B cell (primary cell): Measurements from ENCODE around the gene SLC25A34. TPM values are rescaled to one million over a fixed set of nuclear protein-coding genes. Genes with fewer than 3 reads are reported as not detected.

Experiments used
- ATAC-seq: fragments of 200-7000 bp; cut with Tn5 transposase; one replicate; pipeline ENCODE4 v1.10.0; 2021; ENCODE audit warnings: low read depth, mild to moderate bottlenecking, moderate number of reproducible peaks, moderate library complexity
- CTCF ChIA-PET: fragments of 350-600 bp; sonication (Branson Sonifier 250); formaldehyde crosslinking; loops from one replicate; lab custom pipeline; 2021; ENCODE audit warnings: antibody characterized with exemption, inconsistent platforms; lab: Charles Lee
- POLR2A ChIA-PET: fragments of 350-600 bp; sonication (Branson Sonifier 250); formaldehyde crosslinking; loops from one replicate; lab custom pipeline; 2021; ENCODE audit warnings: antibody characterized with exemption; lab: Charles Lee
- DNase-seq: peaks from one replicate; pipeline ENCODE4 v3.0.0; 2013
- H2AFZ ChIP-seq: 2 replicates; pipeline ENCODE4 v1.6.1; 2012; ENCODE audit warnings: mild to moderate bottlenecking, low read depth, low read length; ENCODE audit not compliant: insufficient read depth, poor library complexity, severe bottlenecking
- H3K27ac ChIP-seq, 2 donors: 1 replicate in 1 of 2; 2 replicates in 1 of 2; pipeline ENCODE4 v1.5.1; 2012 to 2013; ENCODE audit warnings: low read length in 2 of 2, mild to moderate bottlenecking in 2 of 2, moderate library complexity in 1 of 2
- H3K27me3 ChIP-seq, 4 experiments: fragments of 200-600 bp in 1 of 4; sonication (generic) in 1 of 4; replicated peaks in 1 of 4; 1 replicate in 2 of 4; 2 replicates in 2 of 4; pipeline versions ENCODE4 v1.6.1 to v1.7.0; 2013 to 2016; ENCODE audit warnings: low read length in 3 of 4, mild to moderate bottlenecking in 2 of 4, mixed read lengths in 1 of 4, moderate library complexity in 1 of 4; ENCODE audit not compliant: insufficient read depth in 4 of 4, control insufficient read depth in 3 of 4; ENCODE audit errors: control extremely low read depth in 1 of 4
- H3K36me3 ChIP-seq, 2 experiments: replicated peaks in 1 of 2; 1 replicate in 1 of 2; 2 replicates in 1 of 2; pipeline versions ENCODE4 v1.6.1 to v1.7.1; 2013; ENCODE audit warnings: low read length in 1 of 2; ENCODE audit not compliant: insufficient read depth in 2 of 2, control insufficient read depth in 1 of 2; ENCODE audit errors: control extremely low read depth in 1 of 2, extremely low read depth in 1 of 2
- H3K4me1 ChIP-seq, 2 donors: fragments of 200-600 bp in 1 of 2; sonication (generic) in 1 of 2; 1 replicate in 1 of 2; 2 replicates in 1 of 2; pipeline versions ENCODE4 v1.5.1 to v1.6.1; 2013 to 2017; ENCODE audit warnings: low read length in 2 of 2; ENCODE audit not compliant: control insufficient read depth in 2 of 2, insufficient read depth in 2 of 2
- H3K4me2 ChIP-seq: replicated peaks from 2 replicates; pipeline ENCODE3; 2012; ENCODE audit warnings: mild to moderate bottlenecking, low read depth, low read length; ENCODE audit not compliant: poor library complexity, severe bottlenecking
- H3K4me3 ChIP-seq, 5 experiments: fragments of 200-600 bp in 1 of 5; sonication (generic) in 1 of 5; 1 replicate in 3 of 5; 2 replicates in 2 of 5; pipeline versions ENCODE4 v1.5.1 to v1.7.0; 2011 to 2016; ENCODE audit warnings: low read length in 4 of 5, mild to moderate bottlenecking in 4 of 5, low read depth in 2 of 5, control low read depth in 1 of 5, moderate library complexity in 1 of 5; ENCODE audit not compliant: insufficient read depth in 1 of 5; ENCODE audit errors: control extremely low read depth in 1 of 5, extremely low read depth in 1 of 5
- H3K79me2 ChIP-seq: fragments of 200-600 bp; sonication (generic); one replicate; pipeline ENCODE4 v1.6.0; 2016; ENCODE audit warnings: low read length; ENCODE audit not compliant: control insufficient read depth, insufficient read depth
- H3K9ac ChIP-seq: fragments of 200-600 bp; sonication (generic); 2 replicates; pipeline ENCODE4 v1.6.1; 2017; ENCODE audit warnings: mild to moderate bottlenecking, low read length, moderate library complexity
- H3K9me3 ChIP-seq, 3 donors: one replicate each; pipeline versions ENCODE4 v1.6.1 to v1.7.1; 2013; ENCODE audit warnings: low read length in 2 of 3; ENCODE audit not compliant: control insufficient read depth in 2 of 3, insufficient read depth in 1 of 3; ENCODE audit errors: control extremely low read depth in 1 of 3
- H4K20me1 ChIP-seq: 2 replicates; pipeline ENCODE4 v1.6.0; 2012; ENCODE audit warnings: mild to moderate bottlenecking, low read length; ENCODE audit not compliant: insufficient read depth, control insufficient read depth, poor library complexity, severe bottlenecking
- H3K27ac Mint-ChIP-seq: one replicate; pipeline ENCODE4 v1.8.0; 2021; ENCODE audit warnings: mixed read lengths
- H3K27me3 Mint-ChIP-seq: one replicate; pipeline ENCODE4 v1.8.0; 2021; ENCODE audit warnings: mixed read lengths
- H3K4me1 Mint-ChIP-seq: one replicate; pipeline ENCODE4 v1.8.0; 2021; ENCODE audit warnings: mixed read lengths
- H3K4me3 Mint-ChIP-seq: one replicate; pipeline ENCODE4 v1.8.0; 2021; ENCODE audit warnings: mixed read lengths
- H3K9me3 Mint-ChIP-seq: one replicate; pipeline ENCODE4 v1.8.0; 2022; ENCODE audit warnings: mixed read lengths; ENCODE audit not compliant: insufficient read depth
- EZH2 ChIP-seq: IDR thresholded peaks from 2 replicates; pipeline ENCODE4 v1.6.1; 2012; ENCODE audit warnings: borderline replicate concordance, low read depth, mild to moderate bottlenecking, moderate library complexity, low read length; ENCODE audit not compliant: insufficient read depth, poor library complexity, severe bottlenecking
- WGBS: methylation state at CpG from one replicate; pipeline ENCODE4 v1.1.5; 2013; ENCODE audit warnings: missing lambda C conversion rate; ENCODE audit not compliant: insufficient coverage; 5-methylcytosine and 5-hydroxymethylcytosine counted together
- intact Hi-C: fragments of 100-400 bp; cut with micrococcal nuclease; formaldehyde crosslinking; loops from one replicate; pipeline ENCODE4 v1.10.0; 2022
- polyA plus RNA-seq: library from polyadenylated mRNA; depleted of rRNA; stranded (reverse); fragments of >200 nt; gene quantifications from 2 replicates; pipeline ENCODE4 v1.2.3, GENCODE V29; 2012
- total RNA-seq, 2 donors: library from RNA; stranded (reverse); fragments of 120-200 nt in 1 of 2; gene quantifications; 1 replicate in 1 of 2; 2 replicates in 1 of 2; pipeline versions ENCODE4 v1.2.3 to v1.2.4, GENCODE V29; 2013 to 2022
- TF ChIP-seq, protein P1 (sequence below): fragments of 200-600 bp; IDR thresholded peaks from one replicate; pipeline ENCODE4 v1.8.0; 2022; ENCODE audit warnings: antibody characterized with exemption, mild to moderate bottlenecking

Gene SLC25A34
- total and polyA plus RNA-seq, 2 donors (not counting 1 experiment from before 2014, with no cell fraction given), result 4.6 to 5.4 TPM

DNA sequence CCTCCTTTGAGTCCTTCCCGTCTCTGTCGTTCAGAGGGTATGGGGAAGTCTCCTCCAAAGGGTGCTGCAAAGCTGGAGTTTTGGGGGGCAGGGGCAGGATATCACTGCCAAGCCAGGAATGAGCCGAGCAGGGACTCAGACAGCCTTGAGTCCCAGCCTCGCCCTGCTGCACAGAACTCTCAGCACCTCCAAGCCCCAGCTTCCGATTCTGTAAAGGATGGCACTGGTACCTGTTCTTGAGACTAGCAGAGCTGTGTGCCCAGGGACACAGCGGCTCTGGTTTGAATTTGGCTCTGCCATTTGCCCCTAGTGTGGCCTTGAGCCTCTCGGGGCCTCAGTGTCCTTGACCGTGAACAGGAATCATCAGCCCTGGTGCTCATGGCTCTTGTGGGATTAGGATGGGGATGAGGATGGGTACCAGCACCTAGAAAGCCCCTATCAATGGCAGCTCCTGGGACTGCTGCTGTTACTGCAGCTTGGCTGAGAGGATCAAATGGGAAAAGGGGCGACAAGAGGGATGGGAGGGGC is 21.0 kb downstream of the SLC25A34 start:
- CTCF ChIA-PET, result no interaction called here
- no peak overlapping the region for H3K4me2 ChIP-seq

More for the DNA sequence above, 21.0 kb downstream of the SLC25A34 start:
- Mint-ChIP-seq H3K27ac (no peak overlapping the region), H3K4me1 (peaks cover 24% of the 10 kb centered on the region), H3K27me3 (peaks cover 47% of the 10 kb centered on the region), H3K9me3 (no peaks in the 10 kb centered on the region), H3K4me3 (peak overlapping the region; percentile 32)
- 69% methylated on average over 6 of the region's 9 CpGs for WGBS
- no peak overlapping the region for H3K27ac ChIP-seq
- H2AFZ ChIP-seq, result no peak overlapping the region
- ATAC-seq (no peak), DNase-seq (peak; percentile 40)
- no peak overlapping the region for H3K9ac ChIP-seq
- H3K79me2 ChIP-seq, result no peaks in the 10 kb centered on the region
- H3K36me3 ChIP-seq, result no peaks in the 10 kb centered on the region
- POLR2A ChIA-PET, result interaction anchor here (0.6 kb wide), 1 partner anchor 139 kb away, joined by 4 read pairs; no protein-coding TSS in a partner anchor
- H4K20me1 ChIP-seq, result no peaks in the 10 kb centered on the region
- peaks cover 20 to 25% of the 10 kb centered on the region in 2 donors for H3K4me1 ChIP-seq
- H3K27me3 ChIP-seq, result peaks cover 0 to 54% (median 29%) of the 10 kb centered on the region in 4 experiments
- H3K9me3 ChIP-seq, result peaks cover 0 to 10% (median 0%) of the 10 kb centered on the region in 3 donors
- intact Hi-C loops, result no loop called here
- H3K4me3 ChIP-seq, result no peak overlapping the region
- no peak for TF ChIP-seq EZH2
- TF ChIP-seq, protein P1, sequence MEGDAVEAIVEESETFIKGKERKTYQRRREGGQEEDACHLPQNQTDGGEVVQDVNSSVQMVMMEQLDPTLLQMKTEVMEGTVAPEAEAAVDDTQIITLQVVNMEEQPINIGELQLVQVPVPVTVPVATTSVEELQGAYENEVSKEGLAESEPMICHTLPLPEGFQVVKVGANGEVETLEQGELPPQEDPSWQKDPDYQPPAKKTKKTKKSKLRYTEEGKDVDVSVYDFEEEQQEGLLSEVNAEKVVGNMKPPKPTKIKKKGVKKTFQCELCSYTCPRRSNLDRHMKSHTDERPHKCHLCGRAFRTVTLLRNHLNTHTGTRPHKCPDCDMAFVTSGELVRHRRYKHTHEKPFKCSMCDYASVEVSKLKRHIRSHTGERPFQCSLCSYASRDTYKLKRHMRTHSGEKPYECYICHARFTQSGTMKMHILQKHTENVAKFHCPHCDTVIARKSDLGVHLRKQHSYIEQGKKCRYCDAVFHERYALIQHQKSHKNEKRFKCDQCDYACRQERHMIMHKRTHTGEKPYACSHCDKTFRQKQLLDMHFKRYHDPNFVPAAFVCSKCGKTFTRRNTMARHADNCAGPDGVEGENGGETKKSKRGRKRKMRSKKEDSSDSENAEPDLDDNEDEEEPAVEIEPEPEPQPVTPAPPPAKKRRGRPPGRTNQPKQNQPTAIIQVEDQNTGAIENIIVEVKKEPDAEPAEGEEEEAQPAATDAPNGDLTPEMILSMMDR, result no peak
